GM21576 (cell line): ENCODE data around the gene LBR.
"Not testable (repeated sequence)": the region's sequence is repeated elsewhere in the genome, so short reads cannot be mapped to it uniquely, and the experiment has no call there.

Source experiments
- ATAC-seq: cut with Tn5 transposase; IDR thresholded peaks from one replicate; pipeline ENCODE4 v1.9.1; 2021; ENCODE audit warnings: mild to moderate bottlenecking, moderate library complexity; ENCODE audit not compliant: unreplicated experiment

The LBR gene

DNA sequence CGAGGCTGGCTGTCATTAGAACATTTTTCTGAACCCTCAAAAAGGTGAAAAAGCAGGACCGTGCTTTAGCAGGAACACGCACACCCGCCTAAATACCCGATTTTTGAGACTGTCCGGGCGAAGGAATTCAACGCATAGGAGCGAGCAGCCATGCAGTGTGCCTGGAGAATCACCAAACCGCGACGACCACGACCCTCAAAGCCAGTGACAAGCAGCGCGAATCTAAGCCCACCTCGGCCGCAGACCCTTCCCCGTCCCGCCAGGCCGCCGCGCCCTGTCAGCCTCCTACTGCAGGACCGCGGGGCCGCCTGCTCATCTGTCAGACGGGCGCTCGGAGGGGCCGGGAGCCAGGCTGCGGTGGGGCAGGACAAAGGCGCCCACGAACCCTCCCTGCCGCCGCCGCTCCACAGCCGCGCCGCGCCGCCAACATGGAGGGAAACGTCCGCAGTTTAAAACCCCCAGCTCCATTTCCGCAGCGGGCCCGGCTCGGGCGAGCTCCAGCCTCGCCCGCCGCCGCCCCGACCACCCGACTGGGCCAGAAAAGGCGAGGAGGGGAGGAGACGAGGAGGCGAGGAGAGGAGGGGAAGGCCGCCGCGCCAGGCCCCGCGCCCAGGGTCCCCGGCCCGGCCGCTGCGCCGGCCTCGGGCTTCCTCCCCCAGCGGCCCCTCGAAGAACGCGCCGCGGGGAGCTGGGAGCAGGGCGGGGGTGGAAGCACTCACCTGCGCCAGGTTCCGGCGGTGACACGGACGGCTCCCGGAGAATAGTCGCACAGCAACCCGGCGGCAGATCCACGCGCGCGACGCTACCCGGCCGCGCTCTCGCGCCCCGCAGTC is at the start of gene LBR:
Gene LBR (minus strand): TSS at position 804 of the 833 bp plus-strand sequence. CDS start 3,963 bp downstream, outside the sequence.
- ATAC-seq: peak; percentile 23

DNA sequence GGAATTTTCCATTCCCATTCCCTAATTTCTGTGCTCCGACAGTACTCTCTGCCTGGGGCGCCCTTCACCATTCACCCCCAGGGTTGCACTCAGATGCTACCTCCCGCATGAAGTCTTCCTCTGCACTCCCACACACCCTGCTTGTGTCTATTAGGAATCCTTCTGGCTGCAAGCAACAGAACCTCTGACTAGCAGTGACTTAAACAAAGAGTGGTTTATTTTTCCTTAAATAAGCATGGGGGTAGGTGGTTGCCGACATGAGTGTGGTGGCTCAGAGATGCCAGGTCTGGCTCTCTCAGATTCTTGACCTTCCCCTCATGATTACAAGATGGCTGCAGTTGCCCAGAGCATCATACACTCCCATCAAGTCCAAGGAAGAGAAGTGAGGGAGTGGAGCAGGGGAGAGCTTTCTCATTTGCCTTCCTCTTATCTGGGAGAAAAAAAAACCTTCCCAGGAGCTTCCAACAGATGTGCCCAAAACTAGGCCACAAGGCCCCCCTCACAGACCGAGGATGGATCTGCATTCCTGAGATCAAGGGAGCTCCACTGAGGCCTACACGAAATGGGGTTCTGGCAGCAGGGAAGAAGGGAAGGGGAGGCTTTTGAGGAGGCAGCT is 49.6 kb upstream of the LBR start:
- ATAC-seq: no peak

DNA sequence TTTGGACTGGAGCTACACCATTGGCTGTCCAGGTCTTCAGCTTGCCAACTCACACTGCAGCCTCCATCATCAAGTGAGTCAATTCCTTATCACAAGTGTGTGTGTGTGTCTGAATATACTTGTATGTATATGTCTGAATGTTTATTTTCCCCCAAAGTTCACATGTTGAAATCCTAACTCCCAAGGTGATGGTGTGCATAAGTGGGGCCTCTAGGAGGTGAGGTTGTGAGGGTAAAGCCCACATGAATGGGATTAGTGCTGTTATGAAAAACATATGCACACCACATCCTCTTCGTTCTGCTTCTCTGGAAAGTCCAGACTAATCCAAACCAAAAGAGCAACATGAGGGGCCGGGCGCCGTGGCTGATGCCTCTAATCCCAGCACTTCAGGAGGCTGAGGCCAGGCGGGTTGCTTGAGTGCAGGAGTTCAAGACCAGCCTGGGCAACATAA is 48.7 kb upstream of the LBR start:
- ATAC-seq: no peak

DNA sequence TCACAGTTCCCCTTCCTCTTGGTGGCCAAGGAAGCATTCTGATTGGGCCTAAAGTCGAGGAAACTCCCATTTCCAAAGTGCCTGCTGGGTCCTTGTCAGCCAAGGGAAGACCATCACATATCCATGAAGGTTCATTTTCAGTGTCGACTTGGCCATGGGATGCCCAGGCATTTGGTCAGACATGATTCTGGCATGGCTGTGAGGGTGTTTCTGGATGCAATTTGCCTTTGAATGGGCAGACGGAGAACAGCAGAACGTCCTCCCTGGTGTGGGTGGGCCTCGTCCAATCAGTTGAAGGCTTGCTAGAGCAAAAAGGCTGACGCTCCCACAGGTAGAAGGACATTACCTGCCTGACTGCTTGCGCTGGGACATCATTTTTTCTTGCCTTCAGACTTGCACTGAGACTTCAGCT is 48.3 kb upstream of the LBR start:
- ATAC-seq: no peak

DNA sequence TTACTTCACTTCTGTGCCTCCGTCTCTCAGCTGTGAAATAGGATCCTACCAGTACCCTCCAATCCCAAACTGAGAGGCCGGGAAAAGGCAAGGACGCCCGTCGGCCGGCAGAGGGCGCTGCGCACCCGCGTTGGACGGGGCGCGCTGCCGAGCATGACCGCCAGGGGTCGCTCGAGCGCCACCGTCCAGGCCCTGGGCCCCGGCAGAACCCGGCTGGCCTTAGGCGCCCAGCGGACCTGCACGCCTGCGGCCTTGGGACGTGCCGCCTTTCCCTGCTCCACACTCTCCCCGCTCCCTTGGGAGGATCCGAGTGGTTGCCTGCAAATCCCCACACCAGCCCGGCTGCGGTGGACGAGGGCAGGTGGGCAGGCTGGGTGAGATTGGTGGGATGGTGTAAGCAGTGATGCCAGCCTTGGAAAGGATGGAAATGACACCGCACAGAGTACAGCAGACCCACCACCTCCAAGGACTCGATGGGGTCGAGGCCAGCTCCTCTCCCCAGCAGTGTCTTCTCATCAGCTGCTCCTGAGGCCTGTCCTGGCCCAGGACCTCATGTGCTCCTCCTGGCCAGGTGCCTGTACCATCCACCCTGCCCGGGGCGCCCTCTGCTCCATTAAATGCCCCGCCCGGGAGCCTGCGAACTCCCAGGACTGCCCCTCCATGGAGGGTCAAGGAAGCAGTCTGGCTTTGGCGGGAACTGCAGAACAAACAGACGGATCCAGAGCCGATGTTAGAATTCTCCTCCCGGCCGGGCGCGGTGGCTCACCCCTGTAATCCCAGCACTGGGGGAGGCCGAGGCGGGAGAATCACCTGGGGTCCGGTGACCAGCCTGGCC is 47.4 kb upstream of the LBR start:
- ATAC-seq: peak; percentile 73

DNA sequence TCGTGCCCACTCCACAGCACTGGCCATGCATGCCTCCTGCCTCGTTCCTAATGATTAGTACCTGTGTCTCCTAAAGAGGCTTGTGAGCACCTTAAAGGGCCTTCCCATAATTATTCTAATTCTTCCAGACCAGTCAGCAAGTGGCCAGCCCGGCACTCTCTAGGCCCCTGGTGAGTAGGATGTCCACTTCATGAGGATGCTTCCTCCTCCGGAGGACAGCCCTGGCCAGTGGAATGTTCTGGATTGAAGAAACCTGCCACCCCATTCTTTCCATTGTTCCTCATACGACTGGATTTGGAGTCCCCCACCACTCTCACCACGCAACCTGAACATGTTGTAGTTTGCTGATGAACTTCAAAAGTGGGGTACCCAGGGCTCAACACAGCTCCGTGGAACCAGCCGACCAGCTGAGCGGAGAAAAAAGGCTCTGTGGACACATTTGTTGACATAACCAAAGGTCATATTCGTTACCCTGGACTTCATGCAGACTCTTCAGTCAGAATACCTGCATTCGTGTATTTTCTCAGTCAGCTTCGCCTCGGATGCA is 46.7 kb upstream of the LBR start:
- ATAC-seq: no peak

DNA sequence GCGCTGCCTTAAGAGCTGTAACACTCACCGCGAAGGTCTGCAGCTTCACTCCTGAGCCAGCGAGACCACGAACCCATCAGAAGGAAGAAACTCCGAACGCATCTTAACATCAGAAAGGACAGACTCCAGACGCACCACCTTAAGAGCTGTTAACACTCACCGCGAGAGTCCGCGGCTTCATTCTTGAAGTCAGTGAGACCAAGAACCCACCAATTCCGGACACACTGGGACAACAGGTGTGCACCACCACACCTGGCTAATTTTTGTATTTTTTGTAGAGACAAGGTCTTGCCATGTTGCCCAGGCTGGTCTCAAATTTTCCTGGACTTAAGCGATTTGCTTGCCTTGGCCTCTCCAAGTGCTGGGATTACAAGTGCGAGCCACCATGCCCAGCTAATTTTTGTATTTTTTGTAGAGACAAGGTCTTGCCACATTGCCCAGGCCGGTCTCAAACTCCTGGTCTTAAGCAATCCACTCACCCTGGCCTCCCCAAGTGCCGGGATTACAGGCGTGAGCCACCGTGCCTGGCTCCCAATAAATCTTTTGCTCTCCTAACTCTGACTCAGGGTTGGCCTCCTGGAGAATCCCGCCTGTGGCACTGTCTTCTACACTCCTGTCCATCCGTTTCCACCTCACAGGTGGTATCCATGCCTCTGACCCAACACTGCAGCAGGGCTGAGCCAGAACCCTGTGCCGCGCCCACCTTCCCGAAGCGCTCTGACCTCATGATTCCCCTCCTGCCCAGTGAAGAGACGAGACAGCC is 46.0 kb upstream of the LBR start:
- ATAC-seq: not testable (repeated sequence)

DNA sequence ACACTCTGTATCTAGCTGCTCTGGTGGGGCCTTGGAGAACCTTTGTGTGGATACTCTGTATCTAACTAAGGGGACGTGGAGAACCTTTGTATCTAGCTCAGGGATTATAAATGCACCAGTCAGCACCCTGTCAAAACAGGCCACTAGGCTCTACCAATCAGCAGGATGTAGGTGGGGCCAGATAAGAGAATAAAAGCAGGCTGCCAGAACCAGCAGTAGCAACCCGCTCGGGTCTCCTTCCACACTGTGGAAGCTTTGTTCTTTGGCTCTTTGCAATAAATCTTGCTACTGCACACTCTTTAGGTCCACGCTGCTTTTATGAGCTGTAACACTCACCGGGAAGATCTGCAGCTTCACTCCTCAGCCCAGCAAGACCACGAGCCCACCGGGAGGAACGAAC is 45.4 kb upstream of the LBR start:
- ATAC-seq: not testable (repeated sequence)

DNA sequence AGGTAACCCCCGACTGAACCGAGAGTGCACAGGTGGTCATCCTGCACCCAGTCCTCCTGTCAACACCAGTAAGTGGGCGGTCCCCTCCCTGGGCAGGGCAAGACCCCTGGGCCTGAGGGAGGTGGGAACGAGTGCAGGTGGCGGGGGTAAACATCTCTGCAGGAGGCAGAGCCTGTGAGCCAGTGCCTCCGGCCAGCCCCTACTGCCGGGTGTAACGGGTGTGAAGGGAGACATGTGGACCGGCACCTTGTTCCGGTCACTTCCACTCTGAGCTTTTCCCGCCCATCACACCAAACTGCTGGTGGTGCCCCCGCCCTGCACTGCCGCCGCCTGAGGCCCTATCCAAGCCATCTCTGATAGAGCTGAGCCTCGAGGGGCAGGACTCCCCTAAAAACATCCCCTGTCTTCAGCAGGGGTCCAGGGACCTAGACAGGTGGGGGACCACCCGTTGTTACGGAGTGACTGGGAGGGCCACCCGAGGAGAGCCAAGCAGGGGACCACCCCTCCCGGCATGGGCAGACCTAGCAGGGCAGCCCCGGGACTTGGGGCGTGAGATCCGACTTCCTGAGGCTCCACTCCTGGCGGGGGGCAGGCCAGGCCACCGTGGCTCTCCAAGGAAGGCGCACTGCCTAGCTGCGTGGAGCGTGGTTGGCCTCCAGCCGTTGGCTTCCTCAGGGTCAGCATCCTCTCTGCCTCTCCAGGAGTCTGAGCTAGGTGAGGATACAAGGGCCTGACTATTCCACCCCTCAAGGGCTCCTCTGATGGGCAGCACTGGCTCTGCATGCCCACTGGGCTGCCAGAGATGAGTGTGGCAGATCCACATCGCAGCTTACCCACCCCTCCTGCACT is 43.8 kb upstream of the LBR start:
- no peak for ATAC-seq

DNA sequence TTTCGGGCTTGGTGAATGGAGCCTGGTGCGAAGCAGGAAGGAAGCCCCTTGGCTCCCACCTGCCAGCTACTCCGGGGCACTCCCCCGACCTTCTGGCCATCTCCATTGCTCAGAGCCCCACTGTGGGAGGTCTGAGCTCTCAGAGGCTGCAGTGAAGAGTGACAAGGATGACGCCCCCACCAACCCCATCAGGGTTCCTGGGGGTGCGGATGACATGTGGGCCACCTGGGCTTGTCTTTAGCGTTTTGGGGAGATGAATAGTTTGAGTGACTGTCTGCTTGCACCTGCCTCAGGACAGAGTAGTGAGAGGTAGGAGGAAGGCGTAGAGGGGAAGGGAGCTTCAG is 43.2 kb upstream of the LBR start:
- ATAC-seq: no peak

DNA sequence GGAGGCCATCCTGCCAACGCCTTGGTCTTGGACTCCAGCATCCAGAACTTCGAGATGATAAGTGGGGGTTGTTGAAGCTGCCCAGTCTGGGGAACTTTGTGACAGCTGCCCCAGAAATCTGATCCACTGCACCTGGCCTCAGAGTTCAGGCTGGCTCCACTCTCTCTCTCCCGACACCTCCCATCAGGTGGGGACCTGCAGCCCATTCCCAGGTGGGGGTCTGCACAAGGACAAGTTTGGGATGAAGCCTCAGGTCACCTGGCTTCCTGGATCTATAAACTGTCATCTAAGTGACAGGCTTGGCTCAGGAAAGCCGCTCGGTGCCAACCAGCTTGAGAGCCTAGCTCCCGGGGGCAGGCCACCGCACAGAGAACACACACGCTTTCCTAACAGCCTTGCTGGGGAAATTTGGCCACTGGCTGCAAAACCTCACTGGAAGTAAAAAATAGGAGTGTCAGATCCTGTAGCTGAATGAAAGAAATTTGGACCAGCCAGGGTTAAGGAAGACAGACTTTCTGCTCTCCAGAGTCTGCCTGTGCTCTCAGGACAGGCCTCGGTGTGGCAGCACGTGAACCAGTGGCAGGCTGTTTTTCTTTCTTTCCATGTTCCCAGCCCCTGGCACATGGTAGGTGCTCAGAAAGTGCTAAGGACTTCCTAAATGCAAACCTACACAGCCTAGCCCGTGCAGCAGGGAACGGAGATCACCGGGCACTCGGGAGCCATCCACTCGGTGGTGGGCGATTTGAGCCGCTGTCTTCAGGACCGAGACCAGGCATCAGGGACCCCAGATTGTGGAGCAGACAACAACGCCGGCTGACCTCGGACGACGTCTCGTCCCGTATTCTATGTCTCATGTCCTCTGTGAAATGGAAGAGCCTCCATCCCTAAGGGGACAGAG is 42.6 kb upstream of the LBR start:
- no peak for ATAC-seq

DNA sequence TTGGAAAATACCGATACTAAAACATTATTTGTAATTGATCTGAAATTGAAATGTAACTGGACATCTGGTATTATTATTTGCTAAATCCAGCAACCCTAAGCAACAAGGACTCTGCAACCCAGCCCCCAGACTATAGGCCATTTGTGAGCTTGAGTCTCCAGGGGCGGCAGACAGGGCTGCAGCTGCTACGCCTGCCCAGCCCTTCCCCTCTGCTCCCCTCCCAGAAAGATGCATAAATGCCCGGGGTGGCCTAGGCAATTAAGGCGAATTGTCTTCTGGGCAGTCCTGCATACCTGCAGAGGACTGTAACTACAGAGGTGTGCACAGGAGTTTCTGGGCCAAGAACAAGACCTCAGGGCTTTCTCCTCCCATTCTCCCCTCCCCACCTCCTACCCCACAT is 41.2 kb upstream of the LBR start:
- ATAC-seq: no peak

DNA sequence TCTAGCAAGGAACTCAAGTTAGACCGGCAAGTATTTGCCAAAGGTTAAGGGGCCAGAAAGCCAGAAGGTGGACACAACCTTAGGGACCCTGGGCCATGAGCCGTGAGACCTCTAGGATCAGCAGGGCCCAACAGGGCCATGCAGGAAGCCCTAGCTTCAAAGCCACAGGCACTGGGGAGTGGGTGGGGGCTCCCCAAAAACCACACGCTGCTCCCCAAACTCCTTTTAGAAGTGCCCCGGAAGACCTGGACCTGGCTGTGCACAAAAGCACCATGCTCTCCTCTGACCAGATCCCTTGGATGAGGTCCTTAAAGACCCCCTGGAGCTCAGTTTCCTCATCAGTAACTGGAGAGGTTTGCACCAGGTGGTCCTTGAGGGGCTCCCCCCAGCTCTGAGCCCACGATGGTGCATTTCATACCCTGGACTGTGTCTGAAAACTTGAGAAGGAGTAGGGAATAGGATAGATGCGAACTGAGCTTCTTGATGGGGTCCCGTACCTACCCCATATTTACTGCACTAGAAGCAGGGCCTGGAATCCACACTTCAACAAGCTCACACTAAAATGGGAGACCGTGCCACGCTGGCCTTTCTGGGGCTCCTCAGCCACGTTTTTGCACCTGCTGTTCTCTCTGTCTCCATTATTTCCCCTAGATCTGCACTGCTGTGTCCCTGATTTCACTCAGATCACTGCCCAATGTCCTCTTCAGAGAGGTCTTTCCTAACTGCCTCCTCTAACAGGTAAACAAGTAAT is 40.6 kb upstream of the LBR start:
- ATAC-seq: no peak

DNA sequence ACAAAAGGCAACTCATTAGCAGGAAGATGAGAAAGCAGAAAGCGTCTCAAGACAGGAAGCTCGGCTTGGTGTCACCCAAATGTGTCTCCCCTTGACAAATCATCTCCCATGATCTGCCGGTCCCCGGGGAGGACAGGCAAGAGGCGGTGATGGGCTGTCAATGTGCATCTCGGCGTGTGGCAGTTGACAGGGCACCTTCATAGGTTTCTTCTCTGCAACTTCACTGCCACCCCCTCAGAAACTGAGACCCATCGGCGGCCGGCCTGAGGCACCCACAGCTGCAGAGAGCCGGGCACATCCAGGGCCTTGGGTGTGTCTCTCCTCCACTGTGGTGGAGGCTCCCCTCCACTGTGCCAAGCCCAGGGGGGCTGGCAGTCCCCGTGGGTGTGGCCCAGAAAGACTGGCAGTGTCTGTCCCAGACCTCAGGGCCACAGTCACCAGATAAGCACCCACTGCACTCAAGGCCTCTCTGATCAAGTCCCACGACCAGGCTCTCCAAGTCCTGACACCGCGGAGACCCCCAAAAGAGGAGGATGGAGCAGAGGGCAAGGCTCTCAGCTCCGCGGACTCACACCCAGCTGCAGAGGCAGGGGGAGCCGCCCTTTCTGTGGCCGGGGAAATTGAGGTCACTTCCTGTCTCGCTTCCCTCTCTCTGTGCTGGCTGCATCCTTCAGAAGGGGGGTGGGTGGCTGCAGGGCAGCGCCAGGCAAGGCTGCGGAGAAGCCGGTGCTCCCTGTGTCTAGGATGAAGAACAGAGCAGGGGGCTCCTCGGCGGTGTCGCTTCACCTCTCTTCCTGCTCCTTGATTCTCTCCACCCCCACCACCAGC is 39.6 kb upstream of the LBR start:
- ATAC-seq: peak; percentile 95

DNA sequence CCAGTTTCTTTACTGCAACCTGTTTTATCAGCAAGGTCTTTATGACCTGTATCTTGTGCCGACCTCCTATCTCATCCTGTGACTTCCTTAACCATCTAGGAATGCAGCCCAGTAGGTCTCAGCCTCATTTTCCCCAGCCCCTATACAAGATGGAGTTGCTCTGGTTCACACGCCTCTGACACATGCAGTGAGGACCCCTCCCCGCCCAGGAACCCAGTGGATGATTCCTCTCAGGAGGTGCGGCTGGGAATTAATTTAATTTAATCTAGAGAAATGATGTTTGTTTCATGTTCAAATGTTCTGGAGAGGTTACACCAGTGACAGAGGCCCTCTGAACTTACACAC is 39.0 kb upstream of the LBR start:
- ATAC-seq: no peak

DNA sequence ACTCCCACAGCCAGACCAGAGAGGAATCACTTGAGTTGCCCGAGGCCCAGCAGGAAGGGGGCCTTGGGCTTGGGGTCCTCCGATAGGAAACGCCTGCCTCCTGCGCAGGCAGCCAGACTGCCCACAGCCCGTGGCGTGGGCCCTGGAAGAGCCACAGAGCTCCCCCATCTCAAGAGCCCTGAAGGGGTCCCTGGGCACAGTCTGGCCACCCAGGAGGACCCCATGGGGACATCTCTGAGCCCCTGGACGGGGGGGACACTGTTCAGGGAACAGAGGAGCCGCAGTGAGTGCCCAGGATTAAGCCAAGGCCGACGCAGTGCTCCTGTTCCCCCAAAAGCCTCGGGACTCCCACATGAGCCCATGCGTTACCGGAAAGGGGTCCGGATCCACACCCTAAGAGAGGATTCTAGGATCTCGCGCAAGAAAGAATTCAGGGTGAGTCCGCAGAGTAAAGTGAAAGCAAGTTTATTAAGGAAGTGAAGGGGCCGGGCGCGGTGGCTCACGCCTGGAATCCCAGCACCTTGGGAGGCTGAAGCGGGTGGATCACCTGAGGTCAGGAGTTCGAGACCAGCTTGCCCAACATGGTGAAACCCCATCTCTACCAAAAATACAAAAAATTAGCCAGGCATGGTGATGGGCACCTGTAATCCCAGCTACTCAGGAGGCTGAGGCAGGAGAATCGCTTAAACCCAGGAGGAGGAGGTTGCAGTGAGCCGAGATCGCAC is 38.1 kb upstream of the LBR start:
- ATAC-seq: no peak
